ENCODE data around the gene RPL21. TPM values are rescaled to one million over a fixed set of nuclear protein-coding genes. Genes with fewer than 3 reads are reported as not detected.

Gene RPL21
- total RNA-seq, 2 experiments from 2014 or later = 1,401 to 1,445 TPM

- no peak for TF ChIP-seq CTCF (IDR thresholded peaks at IDR 0.05)
- H3K4me1 Mint-ChIP-seq (ENCODE audit: low read depth) = peaks cover under 1% of the 10 kb centered on the region
- H3K27me3 Mint-ChIP-seq = no peaks in the 10 kb centered on the region
- peaks cover 7% of the 10 kb centered on the region for H3K36me3 Mint-ChIP-seq (ENCODE audit: low read depth)
- no peaks in the 10 kb centered on the region for H3K9me3 Mint-ChIP-seq
- POLR2A ChIA-PET = interaction anchor here (1.0 kb wide), 1 partner anchor 72 kb away, joined by 4 read pairs; no protein-coding TSS in a partner anchor
- DNase-seq (no peak), ATAC-seq (no peak)
- CTCF ChIA-PET = no interaction called here
- no peak overlapping the region for H3K4me3 Mint-ChIP-seq
- no peak overlapping the region for H3K27ac Mint-ChIP-seq
- intact Hi-C loops (cut with micrococcal nuclease) = no loop called here
These were observed 8.7 kb upstream of the RPL21 start for GRCh38 chr13:27242702-27243101.

GRCh38 chr13:27245610-27246009, 5.7 kb upstream of the RPL21 start:
- H3K4me1 Mint-ChIP-seq (ENCODE audit: low read depth) = peaks cover 15% of the 10 kb centered on the region
- peaks cover 7% of the 10 kb centered on the region for H3K36me3 Mint-ChIP-seq (ENCODE audit: low read depth)
- ATAC-seq = no peak
- intact Hi-C loops (cut with micrococcal nuclease) = no loop called here
- ChIA-PET POLR2A (no interaction called here), CTCF (no interaction called here)
- no peaks in the 10 kb centered on the region for H3K9me3 Mint-ChIP-seq
- no peak overlapping the region for H3K27ac Mint-ChIP-seq
- no peaks in the 10 kb centered on the region for H3K27me3 Mint-ChIP-seq
- DNase-seq = no peak
- no peak for TF ChIP-seq CTCF (IDR thresholded peaks at IDR 0.05)
- H3K4me3 Mint-ChIP-seq = no peak overlapping the region

DNA sequence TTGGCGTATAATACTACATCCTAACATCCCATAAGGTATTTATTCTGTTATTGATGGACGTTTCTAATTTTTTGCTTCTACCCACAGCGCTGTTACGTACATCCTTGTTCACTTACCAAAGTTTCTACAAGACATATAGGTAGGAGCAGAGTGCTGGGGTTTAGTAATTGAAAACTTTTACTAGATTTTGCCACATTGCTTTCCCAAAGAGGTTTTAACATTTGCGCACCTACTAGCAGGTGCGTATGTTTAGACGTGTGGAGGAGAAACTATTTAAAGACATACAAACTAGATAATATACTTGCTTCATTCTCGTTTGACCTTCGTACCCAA, 559 bp upstream of the RPL21 start:
- Mint-ChIP-seq H3K27ac (peak overlapping the region; percentile 99), H3K4me1 (ENCODE audit: low read depth) (peaks cover 34% of the 10 kb centered on the region), H3K4me3 (peak overlapping the region; percentile 96), H3K27me3 (no peaks in the 10 kb centered on the region), H3K36me3 (ENCODE audit: low read depth) (peaks cover 41% of the 10 kb centered on the region), H3K9me3 (no peaks in the 10 kb centered on the region)
- TF ChIP-seq CTCF (IDR thresholded peaks at IDR 0.05) = no peak
- POLR2A ChIA-PET = interaction anchor here (0.7 to 1.1 kb wide), 5 partner anchors 9 to 121 kb away, joined by 3 to 4 read pairs (median 3); no protein-coding TSS in a partner anchor
- DNase-seq (no peak), ATAC-seq (peak; percentile 8)
- intact Hi-C loops (cut with micrococcal nuclease) = loop anchor here (2.0 to 10.0 kb wide), 2 partner anchors 78 to 174 kb away; partner anchors contain the start of gene GTF3A
- CTCF ChIA-PET = interaction anchor here (0.9 kb wide), 1 partner anchor 265 kb away, joined by 4 read pairs; no protein-coding TSS in a partner anchor

DNA sequence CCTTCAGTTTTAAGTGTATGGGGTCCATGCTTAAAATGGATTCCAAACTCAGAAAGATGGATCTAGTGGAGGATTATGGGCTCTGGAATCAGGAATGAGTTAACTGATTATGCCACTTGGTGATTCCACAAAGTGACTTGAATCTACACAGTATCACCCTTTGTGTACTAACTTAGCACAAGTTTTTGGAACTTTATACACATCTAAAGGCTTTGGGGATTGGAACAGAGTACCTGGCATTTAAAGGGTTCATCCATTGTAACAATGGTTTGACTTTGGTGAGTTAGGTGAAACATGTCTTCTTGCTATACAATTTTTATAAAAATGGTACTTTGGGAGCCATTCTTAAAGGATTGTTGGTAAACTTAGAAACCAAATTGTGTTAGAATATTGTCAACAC, 1.1 kb downstream of the RPL21 start:
- H3K9me3 Mint-ChIP-seq = no peaks in the 10 kb centered on the region
- intact Hi-C loops (cut with micrococcal nuclease) = loop anchor here (1.0 to 10.0 kb wide), 2 partner anchors 121 to 172 kb away; partner anchors contain the start of gene GTF3A
- CTCF ChIA-PET = interaction anchor here (0.9 to 1.0 kb wide), 2 partner anchors 82 to 267 kb away, joined by 3 read pairs; no protein-coding TSS in a partner anchor

More for the DNA sequence above, 1.1 kb downstream of the RPL21 start:
- DNase-seq (no peak), ATAC-seq (no peak)
- no peak for TF ChIP-seq CTCF (IDR thresholded peaks at IDR 0.05)
- POLR2A ChIA-PET = interaction anchor here (0.9 to 8.3 kb wide), 6 partner anchors 11 to 174 kb away, joined by 3 to 93 read pairs (median 5); partner anchors contain the start of gene RASL11A
- peak overlapping the region; percentile 99 for H3K27ac Mint-ChIP-seq
- no peaks in the 10 kb centered on the region for H3K27me3 Mint-ChIP-seq
- H3K36me3 Mint-ChIP-seq (ENCODE audit: low read depth) = peaks cover 57% of the 10 kb centered on the region
- peak overlapping the region; percentile 96 for H3K4me3 Mint-ChIP-seq
- peaks cover 44% of the 10 kb centered on the region for H3K4me1 Mint-ChIP-seq (ENCODE audit: low read depth)

All from activated CD8-positive, alpha-beta T cell treated with anti-CD3 and anti-CD28 coated beads for 36 hours (primary cell).